Thyroid gland (tissue), 4 donors: ENCODE results near the gene UCK2. TPM values are rescaled to one million over a fixed set of nuclear protein-coding genes. Genes with fewer than 3 reads are reported as not detected.

Source experiments
- DNase-seq, 2 donors: peaks; one replicate each; pipeline ENCODE4 v3.0.0-alpha.2; 2019
- H3K27ac ChIP-seq, 3 donors: fragments of 200-600 bp; sonication (generic); 1 replicate in 2 of 3; 2 replicates in 1 of 3; pipeline ENCODE4 v1.5.1; 2016 to 2019; ENCODE audit warnings: mild to moderate bottlenecking in 1 of 3, moderate library complexity in 1 of 3
- H3K27me3 ChIP-seq: fragments of 200-600 bp; sonication (generic); one replicate; pipeline ENCODE4 v1.5.1; 2019
- H3K36me3 ChIP-seq, 2 donors: fragments of 200-600 bp; sonication (generic); one replicate each; pipeline ENCODE4 v1.5.1; 2016 to 2019
- H3K4me1 ChIP-seq, 2 donors: fragments of 200-600 bp; sonication (generic); one replicate each; pipeline ENCODE4 v1.5.1; 2017 to 2019
- H3K4me3 ChIP-seq, 3 donors: fragments of 200-600 bp; sonication (generic); replicated peaks in 1 of 3; 1 replicate in 2 of 3; 2 replicates in 1 of 3; pipeline ENCODE4 v1.5.1; 2016; ENCODE audit warnings: mild to moderate bottlenecking in 1 of 3
- H3K9me3 ChIP-seq: fragments of 200-600 bp; sonication (generic); one replicate; pipeline ENCODE4 v1.5.1; 2017
- CTCF ChIP-seq, 6 experiments: fragments of 200-600 bp in 3 of 6; fragments of 450-650 bp in 3 of 6; sonication (generic) in 3 of 6; IDR thresholded peaks; one replicate each; pipeline ENCODE4 v1.5.1; 2016 to 2019; ENCODE audit warnings: antibody characterized with exemption in 6 of 6, mild to moderate bottlenecking in 2 of 6, inconsistent platforms in 1 of 6, moderate library complexity in 1 of 6
- POLR2A ChIP-seq, 2 donors: fragments of 450-650 bp; IDR thresholded peaks; one replicate each; pipeline ENCODE4 v1.6.1; 2017; ENCODE audit warnings: antibody characterized with exemption in 2 of 2, mild to moderate bottlenecking in 2 of 2, moderate library complexity in 1 of 2
- WGBS, 2 donors: methylation state at CpG; one replicate each; pipeline ENCODE4 v1.1.5; 2017; 5-methylcytosine and 5-hydroxymethylcytosine counted together
- intact Hi-C: fragments of 100-400 bp; cut with DNase I; formaldehyde crosslinking; loops from one replicate; pipeline ENCODE4 v1.15.1; 2023
- total RNA-seq, 4 donors: library from RNA; depleted of rRNA; stranded (reverse); fragments of >200 nt; gene quantifications; one replicate each; pipeline ENCODE4 v1.2.3, GENCODE V29; 2016

UCK2 gene
- total RNA-seq, 4 donors from 2014 or later: 15.9 to 21.0 (median 19.3) TPM

DNA sequence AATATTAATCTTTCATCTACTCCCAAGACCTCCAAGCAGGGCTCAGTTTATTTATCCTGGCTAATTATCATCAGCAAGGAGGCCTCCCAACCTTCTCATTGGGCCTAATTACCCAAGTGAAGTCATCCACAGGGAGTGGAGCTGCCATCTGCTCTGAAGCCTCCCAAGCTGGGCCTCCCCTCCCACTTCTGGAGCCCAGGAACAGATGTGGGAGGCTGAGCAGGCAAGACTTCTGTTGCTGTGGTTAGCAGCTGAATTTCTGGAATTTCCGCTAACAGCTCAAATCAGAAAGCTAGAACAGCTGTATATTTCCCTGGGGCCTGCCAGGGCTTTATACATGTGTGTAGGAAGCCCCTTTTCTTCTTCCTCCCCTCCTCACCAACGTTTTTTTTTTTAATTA, 127.5 kb downstream of the UCK2 start:
- Histone ChIP-seq H3K27ac (no peak overlapping the region), H3K4me3 (no peak overlapping the region)
- TF ChIP-seq CTCF (IDR thresholded peaks at IDR 0.05): no peak

DNA sequence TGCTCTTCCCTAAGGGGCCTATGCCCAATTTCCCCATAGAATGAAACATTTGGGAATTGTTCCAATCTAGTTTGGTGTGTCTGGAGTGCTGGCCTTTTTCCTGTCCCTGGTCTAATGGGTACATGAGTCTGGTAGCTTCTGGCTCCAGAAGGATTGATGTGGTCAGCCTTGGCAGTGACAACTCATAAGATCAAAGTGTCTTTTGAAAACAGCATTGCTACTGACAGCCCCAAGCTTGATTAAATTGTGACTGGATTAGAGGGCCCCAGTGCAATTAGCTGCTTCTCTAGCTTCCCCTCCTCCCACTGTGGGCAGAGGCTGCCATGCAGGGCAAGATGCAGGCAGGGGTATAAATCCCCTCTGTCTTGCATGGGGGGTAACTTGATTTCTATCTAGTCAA, 130.9 kb downstream of the UCK2 start:
- Histone ChIP-seq H3K27ac (no peak overlapping the region), H3K4me1 (no peaks in the 10 kb centered on the region), H3K27me3 (no peaks in the 10 kb centered on the region), H3K4me3 (no peak overlapping the region), H3K36me3 (no peaks in the 10 kb centered on the region), H3K9me3 (no peaks in the 10 kb centered on the region)
- DNase-seq: no peak
- no peak for TF ChIP-seq CTCF (IDR thresholded peaks at IDR 0.05)
- no peak for TF ChIP-seq POLR2A (IDR thresholded peaks at IDR 0.05)
- intact Hi-C loops: no loop called here

More for the DNA sequence above, 127.5 kb downstream of the UCK2 start:
- DNase-seq: no peak
- no peaks in the 10 kb centered on the region for H3K9me3 ChIP-seq
- intact Hi-C loops: no loop called here
- no peaks in the 10 kb centered on the region for H3K27me3 ChIP-seq
- no peaks in the 10 kb centered on the region for H3K4me1 ChIP-seq
- 42 to 43% methylated on average over 2 of the region's 2 CpGs for WGBS, 2 donors
- H3K36me3 ChIP-seq: no peaks in the 10 kb centered on the region

DNA sequence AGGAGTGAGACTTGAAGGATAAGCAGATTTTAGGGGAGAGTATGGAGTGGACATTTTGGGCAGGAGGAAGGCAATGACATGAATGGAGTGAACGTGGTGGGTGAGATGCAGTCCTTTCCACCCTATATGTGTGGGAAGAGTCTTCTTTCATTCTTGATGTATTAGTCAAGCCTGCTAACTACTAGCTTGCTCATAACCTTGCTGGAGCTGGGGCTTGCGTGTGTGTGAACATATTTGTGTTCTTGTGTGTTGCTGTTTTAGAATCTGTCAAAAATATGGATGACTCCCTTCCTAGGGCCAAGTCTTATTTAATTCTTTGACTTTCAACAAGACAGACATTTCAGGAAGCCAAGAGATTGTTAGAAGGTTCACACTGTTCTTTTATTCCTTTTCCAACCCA, 132.7 kb downstream of the UCK2 start:
- Histone ChIP-seq H3K4me3 (no peak overlapping the region), H3K9me3 (no peaks in the 10 kb centered on the region), H3K4me1 (no peaks in the 10 kb centered on the region), H3K36me3 (no peaks in the 10 kb centered on the region), H3K27me3 (no peaks in the 10 kb centered on the region), H3K27ac (no peak overlapping the region)
- intact Hi-C loops: no loop called here
- TF ChIP-seq CTCF (IDR thresholded peaks at IDR 0.05) (no peak), POLR2A (IDR thresholded peaks at IDR 0.05) (no peak)
- 78 to 89% methylated on average over 2 of the region's 2 CpGs for WGBS, 2 donors
- no peak for DNase-seq

GRCh38 chr1:165960881-165961280, 133.5 kb downstream of the UCK2 start:
- H3K4me3 ChIP-seq: no peak overlapping the region
- H3K9me3 ChIP-seq: no peaks in the 10 kb centered on the region
- no peak overlapping the region for H3K27ac ChIP-seq
- intact Hi-C loops: no loop called here
- TF ChIP-seq POLR2A (IDR thresholded peaks at IDR 0.05): no peak
- H3K4me1 ChIP-seq: no peaks in the 10 kb centered on the region
- WGBS, 2 donors: 27 to 44% methylated on average over 2 of the region's 2 CpGs
- no peaks in the 10 kb centered on the region for H3K27me3 ChIP-seq
- no peaks in the 10 kb centered on the region for H3K36me3 ChIP-seq
- DNase-seq: no peak

Other genes starting within 250 kb of the UCK2 start
- 100 to 1,000 TPM; 146 to 366 (median 307) TPM for gene MGST3, start 196.4 kb upstream of the UCK2 start, total RNA-seq
- 100 to 1,000 TPM in 3 of 4 donors, 10 to 100 TPM in 1; 99.7 to 348 (median 192) TPM for gene ALDH9A1, start 129.1 kb upstream of the UCK2 start, total RNA-seq
- 100 to 1,000 TPM in 2 of 4 donors, 10 to 100 TPM in 2; 94.5 to 114 (median 103) TPM for gene TMCO1, start 58.7 kb upstream of the UCK2 start, total RNA-seq